Choroid plexus epithelial cell (primary cell): ENCODE results near the gene OVCA2.

Experiments used
- DNase-seq: peaks from one replicate; pipeline ENCODE4 v3.0.0-alpha.2; 2010; ENCODE audit warnings: low read depth
- H3K4me3 ChIP-seq: 2 replicates; pipeline ENCODE4 v1.5.1; 2011; ENCODE audit warnings: low read depth, mild to moderate bottlenecking, control low read depth, low read length, moderate library complexity
- TF ChIP-seq, protein P1 (sequence below): conservative IDR thresholded peaks from 2 replicates; pipeline ENCODE4 v1.5.1; 2011; ENCODE audit warnings: low read depth, mild to moderate bottlenecking, control low read depth, inconsistent platforms, low read length, moderate library complexity

Gene OVCA2

DNA sequence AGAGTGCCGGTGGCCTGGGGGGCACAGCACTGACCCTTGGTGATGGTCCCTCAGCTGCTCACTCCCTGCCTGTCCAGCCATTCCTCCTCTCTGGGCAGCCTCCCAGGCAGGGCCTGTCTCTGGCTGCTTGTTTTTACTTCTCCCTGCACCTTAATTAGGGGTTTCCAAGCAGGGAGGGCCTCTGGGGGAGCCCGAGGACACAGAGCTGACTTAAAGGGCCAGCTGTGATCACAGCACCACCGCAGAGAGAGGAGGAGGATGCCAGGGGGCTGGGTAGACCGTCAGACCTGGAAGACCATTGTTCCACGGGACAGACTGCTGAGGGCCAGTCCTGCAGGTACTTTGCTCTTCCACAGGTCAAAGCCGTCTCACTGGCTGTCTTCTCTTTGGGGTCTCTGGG lies 13.1 kb upstream of the OVCA2 start:
- TF ChIP-seq, protein P1, sequence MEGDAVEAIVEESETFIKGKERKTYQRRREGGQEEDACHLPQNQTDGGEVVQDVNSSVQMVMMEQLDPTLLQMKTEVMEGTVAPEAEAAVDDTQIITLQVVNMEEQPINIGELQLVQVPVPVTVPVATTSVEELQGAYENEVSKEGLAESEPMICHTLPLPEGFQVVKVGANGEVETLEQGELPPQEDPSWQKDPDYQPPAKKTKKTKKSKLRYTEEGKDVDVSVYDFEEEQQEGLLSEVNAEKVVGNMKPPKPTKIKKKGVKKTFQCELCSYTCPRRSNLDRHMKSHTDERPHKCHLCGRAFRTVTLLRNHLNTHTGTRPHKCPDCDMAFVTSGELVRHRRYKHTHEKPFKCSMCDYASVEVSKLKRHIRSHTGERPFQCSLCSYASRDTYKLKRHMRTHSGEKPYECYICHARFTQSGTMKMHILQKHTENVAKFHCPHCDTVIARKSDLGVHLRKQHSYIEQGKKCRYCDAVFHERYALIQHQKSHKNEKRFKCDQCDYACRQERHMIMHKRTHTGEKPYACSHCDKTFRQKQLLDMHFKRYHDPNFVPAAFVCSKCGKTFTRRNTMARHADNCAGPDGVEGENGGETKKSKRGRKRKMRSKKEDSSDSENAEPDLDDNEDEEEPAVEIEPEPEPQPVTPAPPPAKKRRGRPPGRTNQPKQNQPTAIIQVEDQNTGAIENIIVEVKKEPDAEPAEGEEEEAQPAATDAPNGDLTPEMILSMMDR: peak; percentile 13
- DNase-seq: no peak
- H3K4me3 ChIP-seq: no peak overlapping the region

DNA sequence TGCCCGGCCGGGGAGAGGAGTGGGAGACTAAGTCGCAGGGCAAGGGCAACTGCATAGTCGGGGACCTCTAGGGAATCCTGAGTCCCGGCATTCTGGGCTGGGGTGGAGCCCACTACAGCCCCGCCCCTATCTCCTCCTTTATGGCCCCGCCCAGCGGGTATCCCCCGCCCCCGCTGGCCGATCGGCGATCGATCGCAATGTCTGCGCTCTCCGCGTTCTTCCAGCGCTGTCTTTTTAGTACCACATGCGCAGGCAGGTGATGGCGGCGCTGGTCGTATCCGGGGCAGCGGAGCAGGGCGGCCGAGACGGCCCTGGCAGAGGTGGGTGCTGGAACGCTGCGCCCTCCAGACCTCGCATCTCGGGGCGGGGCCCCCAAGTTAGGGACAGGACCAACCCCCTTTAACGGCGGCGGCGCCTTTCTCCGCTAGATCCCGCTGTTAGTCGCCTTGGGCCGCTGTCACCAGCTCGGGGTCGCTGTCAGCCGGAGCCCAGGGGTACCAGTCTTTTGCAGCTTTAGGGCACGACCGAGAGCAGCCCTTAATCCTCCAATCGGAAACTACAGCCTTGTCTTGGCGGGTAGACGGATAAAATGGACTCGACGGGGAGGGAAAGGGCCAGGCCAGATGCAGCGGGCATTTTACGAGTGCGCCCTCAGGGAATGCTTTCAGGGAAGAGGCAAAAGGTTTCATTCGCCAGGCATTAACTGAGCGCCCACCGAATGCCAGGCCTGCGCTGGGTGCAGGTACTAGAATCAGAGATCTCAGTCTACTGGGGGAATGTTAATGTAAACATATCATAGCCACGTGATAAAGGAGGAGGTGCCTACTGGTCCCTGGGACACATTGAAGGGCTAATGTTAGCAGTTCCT lies 11.7 kb upstream of the OVCA2 start, which contains the start of gene DPH1:
TSS of gene DPH1 (plus strand) at position 243 of the 868 bp plus-strand sequence. CDS start at position 260, 17 bp downstream.
- DNase-seq: peak; percentile 96
- H3K4me3 ChIP-seq: peak within 1 kb of the TSS; percentile 100
- TF ChIP-seq, protein P1: no peak

DNA sequence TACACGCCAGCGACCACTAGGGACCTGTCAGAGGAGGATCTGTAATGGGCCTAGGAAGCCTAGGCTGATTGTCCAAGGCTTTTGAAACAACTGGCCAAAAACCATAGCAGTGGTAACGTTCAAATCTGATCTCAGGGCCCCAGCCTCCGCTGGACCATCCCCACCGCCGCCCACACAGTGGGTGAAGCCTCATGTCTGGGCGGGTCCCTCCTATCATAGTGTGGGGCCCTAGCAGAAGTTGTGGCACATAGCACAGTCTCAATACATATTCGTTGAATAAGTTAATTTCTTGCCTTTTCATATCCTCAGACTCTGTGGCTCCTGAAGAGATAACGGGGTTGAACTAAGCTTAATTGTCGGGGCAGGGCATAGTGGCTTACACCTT lies 11.1 kb upstream of the OVCA2 start:
- DNase-seq: no peak
- peak overlapping the region; percentile 100 for H3K4me3 ChIP-seq
- TF ChIP-seq, protein P1: peak; percentile 83

DNA sequence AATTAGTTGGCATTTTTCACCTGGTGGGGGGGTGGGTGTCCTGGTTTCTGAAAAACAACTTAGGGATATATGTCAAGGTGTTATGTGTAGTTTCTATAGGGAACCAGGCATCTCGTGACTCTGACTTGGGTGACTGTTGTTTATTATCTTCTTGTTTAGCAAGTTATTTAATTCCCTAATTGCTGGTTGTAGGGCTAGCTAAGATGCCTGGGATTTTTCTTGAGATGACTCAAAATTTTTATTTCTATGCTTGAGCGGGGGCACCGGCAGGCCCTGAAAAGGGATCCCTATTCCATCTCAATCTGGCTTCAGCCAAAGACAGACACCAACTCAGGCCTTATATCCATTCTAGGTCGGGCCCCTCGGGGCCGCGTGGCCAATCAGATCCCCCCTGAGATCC lies 8.7 kb upstream of the OVCA2 start:
- TF ChIP-seq, protein P1: no peak
- no peak overlapping the region for H3K4me3 ChIP-seq
- DNase-seq: no peak

DNA sequence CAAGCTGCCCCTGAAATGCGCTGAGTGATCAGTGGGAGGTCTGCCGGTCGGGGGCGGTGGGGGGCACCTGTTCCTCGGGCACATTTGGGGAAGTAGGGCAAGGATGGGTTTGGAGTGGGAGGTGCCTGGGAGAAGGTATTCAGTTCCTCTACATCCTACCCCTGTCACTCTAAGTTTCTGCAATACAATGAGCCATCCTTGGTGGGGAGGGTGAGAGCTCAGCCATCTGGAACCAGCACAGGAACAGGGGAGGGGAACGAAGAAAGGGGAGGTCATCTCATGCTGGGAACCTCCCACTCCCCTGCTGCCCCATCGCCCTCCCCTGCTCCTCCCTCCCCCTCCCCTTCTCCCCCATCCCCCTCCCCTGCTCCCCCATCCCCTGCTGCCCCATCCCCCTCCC lies 7.7 kb upstream of the OVCA2 start:
- TF ChIP-seq, protein P1: no peak
- DNase-seq: no peak
- no peak overlapping the region for H3K4me3 ChIP-seq

DNA sequence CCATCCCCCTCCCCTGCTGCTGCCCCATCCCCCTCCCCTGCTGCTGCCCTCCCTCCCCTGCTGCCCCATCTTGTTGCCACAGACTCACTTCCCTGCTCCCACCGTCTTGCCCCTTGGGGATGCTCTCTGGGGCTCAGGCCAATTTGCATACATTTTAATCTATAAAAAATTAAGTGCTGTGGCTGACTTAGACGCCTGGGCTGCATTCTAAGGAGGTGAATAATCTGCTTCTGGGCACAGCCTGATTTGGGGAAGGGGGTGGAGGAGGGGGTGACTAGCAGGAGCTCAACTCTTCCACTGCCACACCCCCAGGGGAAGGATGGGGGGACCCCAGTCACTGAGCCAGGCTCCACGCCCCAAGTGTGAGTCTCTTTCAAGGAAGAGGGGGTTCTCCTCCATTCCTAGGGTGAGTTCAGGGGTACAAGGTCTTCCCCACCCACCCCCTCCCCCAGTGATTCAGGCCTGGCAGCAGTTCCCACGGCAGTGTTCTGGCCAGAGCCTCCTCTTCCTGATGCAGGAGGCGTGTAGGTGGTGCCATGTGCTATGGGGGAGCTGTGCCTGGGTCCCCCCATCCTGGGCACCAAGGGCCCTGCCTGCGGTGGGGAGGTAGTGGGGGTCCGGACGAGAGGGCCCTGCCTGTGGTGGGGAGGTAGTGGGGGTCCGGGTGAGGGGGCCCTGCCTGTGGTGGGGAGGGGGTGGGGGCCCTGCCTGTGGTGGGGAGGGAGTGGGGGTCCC lies 6.8 kb upstream of the OVCA2 start:
- DNase-seq: no peak
- TF ChIP-seq, protein P1: no peak
- H3K4me3 ChIP-seq: no peak overlapping the region
